ENCODE data around the gene MGMT.

MGMT gene

DNA sequence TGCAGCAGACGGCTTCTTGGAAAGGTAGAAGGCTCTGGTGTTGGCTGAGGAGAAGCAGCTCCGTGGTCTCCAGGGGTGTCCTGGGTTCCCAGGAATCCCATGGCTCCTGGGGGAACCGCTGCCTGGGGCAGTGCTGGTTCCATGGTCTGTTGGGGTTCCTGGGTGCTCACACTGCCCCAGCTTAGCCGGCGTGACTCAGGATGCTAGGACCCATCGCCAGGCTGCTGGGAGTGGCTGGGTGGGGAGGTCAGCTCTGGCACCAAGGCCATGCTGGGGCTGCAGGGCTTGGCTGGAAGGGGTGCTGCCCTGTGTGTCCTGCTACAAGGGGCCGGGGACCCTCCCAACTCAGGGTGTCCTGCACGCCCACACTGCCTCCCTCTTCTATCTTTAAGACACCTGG lies 9.4 kb downstream of the MGMT start:
- DNase-seq (ENCODE audit: low read depth in 1 of 2, low spot score in 1 of 2), result no peak
- H3K4me3 ChIP-seq (replicated peaks; ENCODE audit: insufficient read depth, low read length), result no peak overlapping the region

DNA sequence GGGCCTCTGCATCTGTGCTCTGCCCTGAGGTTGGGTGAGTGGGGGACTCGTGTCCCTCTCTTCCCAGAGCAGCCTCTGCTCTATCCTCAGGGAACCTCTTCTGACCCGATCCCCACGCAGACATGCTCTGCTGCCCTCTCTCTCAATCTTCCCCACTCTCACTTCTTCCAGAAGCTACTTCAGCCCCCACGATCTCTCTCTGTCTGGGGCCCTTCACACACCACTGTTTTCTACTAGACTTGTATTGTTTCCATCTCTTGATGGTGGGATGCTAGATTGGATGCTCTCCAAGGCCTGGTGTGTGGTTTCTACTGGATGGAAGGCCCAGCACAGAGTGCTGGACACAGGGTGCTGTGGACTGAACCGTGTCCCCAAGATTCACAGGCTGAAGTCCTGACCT lies 10.0 kb downstream of the MGMT start:
- TF ChIP-seq, protein P1, sequence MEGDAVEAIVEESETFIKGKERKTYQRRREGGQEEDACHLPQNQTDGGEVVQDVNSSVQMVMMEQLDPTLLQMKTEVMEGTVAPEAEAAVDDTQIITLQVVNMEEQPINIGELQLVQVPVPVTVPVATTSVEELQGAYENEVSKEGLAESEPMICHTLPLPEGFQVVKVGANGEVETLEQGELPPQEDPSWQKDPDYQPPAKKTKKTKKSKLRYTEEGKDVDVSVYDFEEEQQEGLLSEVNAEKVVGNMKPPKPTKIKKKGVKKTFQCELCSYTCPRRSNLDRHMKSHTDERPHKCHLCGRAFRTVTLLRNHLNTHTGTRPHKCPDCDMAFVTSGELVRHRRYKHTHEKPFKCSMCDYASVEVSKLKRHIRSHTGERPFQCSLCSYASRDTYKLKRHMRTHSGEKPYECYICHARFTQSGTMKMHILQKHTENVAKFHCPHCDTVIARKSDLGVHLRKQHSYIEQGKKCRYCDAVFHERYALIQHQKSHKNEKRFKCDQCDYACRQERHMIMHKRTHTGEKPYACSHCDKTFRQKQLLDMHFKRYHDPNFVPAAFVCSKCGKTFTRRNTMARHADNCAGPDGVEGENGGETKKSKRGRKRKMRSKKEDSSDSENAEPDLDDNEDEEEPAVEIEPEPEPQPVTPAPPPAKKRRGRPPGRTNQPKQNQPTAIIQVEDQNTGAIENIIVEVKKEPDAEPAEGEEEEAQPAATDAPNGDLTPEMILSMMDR (IDR thresholded peaks at IDR 0.05; ENCODE audit: insufficient read depth, low read length), result no peak
- TF ChIP-seq SPI1 (IDR thresholded peaks at IDR 0.05; ENCODE audit: borderline replicate concordance, low read depth) (no peak), REST (IDR thresholded peaks at IDR 0.05; ENCODE audit: insufficient replicate concordance, low read depth) (no peak), POLR2AphosphoS5 (IDR thresholded peaks at IDR 0.05; ENCODE audit: low read depth) (no peak), GABPA (IDR thresholded peaks at IDR 0.05; ENCODE audit: low read depth) (no peak)
- Histone ChIP-seq H3K27me3 (ENCODE audit: insufficient read depth, poor library complexity, severe bottlenecking) (no peaks in the 10 kb centered on the region), H3K27ac (replicated peaks) (no peak overlapping the region), H3K4me3 (replicated peaks; ENCODE audit: insufficient read depth, low read length) (no peak overlapping the region)
- no peak for DNase-seq (ENCODE audit: low read depth in 1 of 2, low spot score in 1 of 2)

More for the DNA sequence above, 9.4 kb downstream of the MGMT start:
- no peaks in the 10 kb centered on the region for H3K27me3 ChIP-seq (ENCODE audit: insufficient read depth, poor library complexity, severe bottlenecking)
- H3K27ac ChIP-seq (replicated peaks), result no peak overlapping the region
- TF ChIP-seq, protein P1 (IDR thresholded peaks at IDR 0.05; ENCODE audit: insufficient read depth, low read length), result no peak
- TF ChIP-seq SPI1 (IDR thresholded peaks at IDR 0.05; ENCODE audit: borderline replicate concordance, low read depth) (no peak), POLR2AphosphoS5 (IDR thresholded peaks at IDR 0.05; ENCODE audit: low read depth) (no peak), GABPA (IDR thresholded peaks at IDR 0.05; ENCODE audit: low read depth) (no peak), REST (IDR thresholded peaks at IDR 0.05; ENCODE audit: insufficient replicate concordance, low read depth) (no peak)

- TF ChIP-seq SPI1 (IDR thresholded peaks at IDR 0.05; ENCODE audit: borderline replicate concordance, low read depth) (no peak), GABPA (IDR thresholded peaks at IDR 0.05; ENCODE audit: low read depth) (no peak), POLR2AphosphoS5 (IDR thresholded peaks at IDR 0.05; ENCODE audit: low read depth) (no peak), REST (IDR thresholded peaks at IDR 0.05; ENCODE audit: insufficient replicate concordance, low read depth) (no peak)
- TF ChIP-seq, protein P1 (IDR thresholded peaks at IDR 0.05; ENCODE audit: insufficient read depth, low read length), result no peak
- no peak for DNase-seq (ENCODE audit: low read depth in 1 of 2, low spot score in 1 of 2)
- Histone ChIP-seq H3K27me3 (ENCODE audit: insufficient read depth, poor library complexity, severe bottlenecking) (no peaks in the 10 kb centered on the region), H3K4me3 (replicated peaks; ENCODE audit: insufficient read depth, low read length) (no peak overlapping the region), H3K27ac (replicated peaks) (no peak overlapping the region)
These were observed 14.6 kb downstream of the MGMT start for GRCh38 chr10:129481641-129482040.
